ENCODE results near the gene CKAP4.

The CKAP4 gene

DNA sequence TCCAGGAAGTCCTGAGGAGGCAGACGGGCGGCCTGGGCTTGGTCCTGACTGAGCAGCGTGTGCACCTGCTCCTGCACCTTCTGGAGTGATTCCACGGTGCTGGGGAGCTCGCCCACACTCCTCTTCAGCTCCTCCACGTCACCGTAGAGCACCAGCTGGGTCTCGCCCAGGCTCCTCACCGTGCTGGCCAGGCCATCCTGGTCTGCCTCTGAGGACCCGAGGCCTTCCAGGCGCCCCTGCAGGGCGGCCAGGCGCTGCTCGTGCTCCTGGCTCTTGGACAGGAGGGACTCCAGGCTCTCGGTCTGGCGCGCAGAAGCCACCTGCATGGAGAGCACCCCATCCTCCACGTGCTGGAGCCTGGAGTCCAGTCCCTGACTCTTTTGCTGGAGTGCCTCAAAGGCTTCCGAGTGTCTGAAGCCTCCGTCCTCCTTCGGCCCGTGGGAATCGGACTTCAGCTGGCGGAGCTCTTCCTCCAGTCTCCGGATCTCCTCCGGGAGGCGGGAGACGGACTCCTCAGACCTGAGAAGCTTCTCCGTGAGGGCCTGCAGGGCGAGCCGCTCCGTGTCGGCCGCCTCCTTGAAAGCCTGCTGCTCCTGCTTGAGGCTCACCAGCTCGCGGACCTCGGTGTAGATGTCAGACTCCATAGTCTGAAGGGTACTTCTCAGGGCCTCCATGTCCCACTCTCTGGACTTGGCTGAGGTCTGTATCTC is 8.4 kb downstream of the CKAP4 start:
- H3K9ac ChIP-seq (ENCODE audit: low read length in 2 of 2) = no peak overlapping the region
- peaks cover 2% of the 10 kb centered on the region for H3K4me1 ChIP-seq (ENCODE audit: control insufficient read depth, insufficient read depth, low read length)
- no peak overlapping the region for H3K27ac ChIP-seq (ENCODE audit: low read length)
- H3K4me3 ChIP-seq (ENCODE audit: low read length in 2 of 2) = no peak overlapping the region
- H3K36me3 ChIP-seq (ENCODE audit: control insufficient read depth in 2 of 2, insufficient read depth in 2 of 2, low read length in 2 of 2) = peaks cover 27 to 33% of the 10 kb centered on the region in 2 donors
- no peaks in the 10 kb centered on the region for H3K9me3 ChIP-seq (ENCODE audit: control insufficient read depth in 2 of 2, low read length in 2 of 2)
- H3K27me3 ChIP-seq (ENCODE audit: control insufficient read depth in 1 of 2, insufficient read depth in 2 of 2, low read length in 2 of 2) = no peaks in the 10 kb centered on the region

DNA sequence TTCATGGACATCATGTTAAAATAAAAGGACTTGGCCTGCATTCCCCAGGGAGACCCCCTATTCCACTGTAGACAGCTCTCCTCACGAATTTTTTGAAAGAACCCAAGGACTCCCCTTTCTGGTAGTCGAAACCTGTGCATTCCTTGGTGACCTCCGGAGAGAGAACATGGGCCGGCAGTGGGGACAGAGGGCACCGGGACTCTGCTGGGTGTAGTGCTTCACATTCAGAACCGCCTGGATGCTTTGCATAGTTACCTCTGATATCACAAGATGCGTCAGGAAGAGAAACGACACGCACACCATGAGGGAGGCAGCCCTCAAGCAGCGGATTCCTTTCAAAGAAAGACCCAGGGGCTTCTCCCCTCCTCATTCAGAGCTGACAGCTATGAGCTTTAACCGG is 9.7 kb downstream of the CKAP4 start:
- Histone ChIP-seq H3K9ac (ENCODE audit: low read length in 2 of 2) (no peak overlapping the region), H3K9me3 (ENCODE audit: control insufficient read depth in 2 of 2, low read length in 2 of 2) (no peaks in the 10 kb centered on the region), H3K27me3 (ENCODE audit: control insufficient read depth in 1 of 2, insufficient read depth in 2 of 2, low read length in 2 of 2) (no peaks in the 10 kb centered on the region), H3K4me3 (ENCODE audit: low read length in 2 of 2) (no peak overlapping the region), H3K27ac (ENCODE audit: low read length) (no peak overlapping the region), H3K4me1 (ENCODE audit: control insufficient read depth, insufficient read depth, low read length) (no peaks in the 10 kb centered on the region), H3K36me3 (ENCODE audit: control insufficient read depth in 2 of 2, insufficient read depth in 2 of 2, low read length in 2 of 2) (peaks cover 27 to 33% of the 10 kb centered on the region in 2 donors)

DNA sequence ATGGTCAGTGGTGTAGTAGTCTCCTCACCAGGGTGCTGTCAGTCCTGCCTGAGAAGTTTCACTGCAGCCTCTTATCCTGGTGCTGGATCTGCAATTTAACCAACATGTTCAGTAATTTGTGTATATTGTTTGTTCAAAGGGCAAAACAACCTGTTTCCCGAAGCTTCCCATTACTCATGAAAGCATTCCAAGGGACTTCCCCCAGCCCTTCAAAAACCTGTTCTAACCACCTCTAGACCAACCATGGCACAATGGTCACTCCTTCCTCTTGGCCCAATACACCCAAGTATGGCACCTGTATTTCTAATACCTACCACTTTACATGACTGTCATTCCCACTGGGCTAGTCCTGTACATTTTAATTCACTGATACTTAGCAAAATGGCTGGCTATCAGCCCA is 12.1 kb downstream of the CKAP4 start:
- H3K9ac ChIP-seq (ENCODE audit: low read length in 2 of 2) = no peak overlapping the region
- no peaks in the 10 kb centered on the region for H3K4me1 ChIP-seq (ENCODE audit: control insufficient read depth, insufficient read depth, low read length)
- H3K27me3 ChIP-seq (ENCODE audit: control insufficient read depth in 1 of 2, insufficient read depth in 2 of 2, low read length in 2 of 2) = no peaks in the 10 kb centered on the region
- H3K4me3 ChIP-seq (ENCODE audit: low read length in 2 of 2) = no peak overlapping the region
- H3K36me3 ChIP-seq (ENCODE audit: control insufficient read depth in 2 of 2, insufficient read depth in 2 of 2, low read length in 2 of 2) = peaks cover 21 to 26% of the 10 kb centered on the region in 2 donors
- H3K27ac ChIP-seq (ENCODE audit: low read length) = no peak overlapping the region
- no peaks in the 10 kb centered on the region for H3K9me3 ChIP-seq (ENCODE audit: control insufficient read depth in 2 of 2, low read length in 2 of 2)

DNA sequence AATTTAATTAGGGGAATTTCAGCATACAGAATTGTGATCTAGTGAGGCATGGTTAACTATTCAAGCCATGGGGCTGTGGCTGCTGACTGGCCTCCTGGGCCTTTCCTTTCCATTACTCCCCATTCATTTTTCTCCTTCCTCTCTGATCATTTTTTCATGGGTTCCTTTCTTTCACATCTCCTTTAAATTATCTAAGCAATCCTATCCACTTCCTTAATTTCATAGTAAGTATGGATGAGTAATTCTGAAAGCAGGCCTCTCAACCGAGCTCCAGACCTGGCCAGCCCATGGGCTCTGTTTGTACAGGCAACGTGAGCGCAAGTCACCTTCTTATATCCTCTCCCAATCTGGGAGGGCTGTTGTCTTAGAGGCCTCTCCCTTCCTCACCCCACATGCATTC is 13.4 kb downstream of the CKAP4 start:
- no peak overlapping the region for H3K27ac ChIP-seq (ENCODE audit: low read length)
- no peaks in the 10 kb centered on the region for H3K9me3 ChIP-seq (ENCODE audit: control insufficient read depth in 2 of 2, low read length in 2 of 2)
- no peak overlapping the region for H3K9ac ChIP-seq (ENCODE audit: low read length in 2 of 2)
- no peaks in the 10 kb centered on the region for H3K27me3 ChIP-seq (ENCODE audit: control insufficient read depth in 1 of 2, insufficient read depth in 2 of 2, low read length in 2 of 2)
- H3K4me1 ChIP-seq (ENCODE audit: control insufficient read depth, insufficient read depth, low read length) = no peaks in the 10 kb centered on the region
- no peak overlapping the region for H3K4me3 ChIP-seq (ENCODE audit: low read length in 2 of 2)
- H3K36me3 ChIP-seq (ENCODE audit: control insufficient read depth in 2 of 2, insufficient read depth in 2 of 2, low read length in 2 of 2) = peaks cover 11 to 19% of the 10 kb centered on the region in 2 donors

DNA sequence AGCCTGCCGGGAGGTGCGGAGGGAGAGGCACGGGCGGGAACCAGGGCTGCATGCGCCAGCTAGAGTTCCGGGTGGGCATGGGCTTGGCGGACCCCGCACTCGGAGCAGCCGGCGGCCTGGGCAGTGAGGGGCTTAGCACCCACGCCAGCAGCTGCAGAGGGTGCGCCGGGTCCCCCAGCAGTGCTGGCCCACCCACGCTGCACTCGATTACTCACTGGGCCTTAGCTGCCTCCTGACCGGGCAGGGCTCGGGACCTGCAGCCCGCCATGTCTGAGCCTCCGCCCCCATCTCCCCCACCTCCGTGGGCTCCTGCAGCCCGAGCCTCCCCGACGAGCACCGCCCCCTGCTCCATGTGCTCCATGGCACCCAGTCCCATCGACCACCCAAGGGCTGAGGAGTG is 14.8 kb downstream of the CKAP4 start:
- Histone ChIP-seq H3K27me3 (ENCODE audit: control insufficient read depth in 1 of 2, insufficient read depth in 2 of 2, low read length in 2 of 2) (no peaks in the 10 kb centered on the region), H3K9me3 (ENCODE audit: control insufficient read depth in 2 of 2, low read length in 2 of 2) (no peaks in the 10 kb centered on the region), H3K9ac (ENCODE audit: low read length in 2 of 2) (no peak overlapping the region), H3K36me3 (ENCODE audit: control insufficient read depth in 2 of 2, insufficient read depth in 2 of 2, low read length in 2 of 2) (peaks cover 3 to 8% of the 10 kb centered on the region in 2 donors), H3K4me3 (ENCODE audit: low read length in 2 of 2) (no peak overlapping the region), H3K4me1 (ENCODE audit: control insufficient read depth, insufficient read depth, low read length) (no peaks in the 10 kb centered on the region), H3K27ac (ENCODE audit: low read length) (no peak overlapping the region)

DNA sequence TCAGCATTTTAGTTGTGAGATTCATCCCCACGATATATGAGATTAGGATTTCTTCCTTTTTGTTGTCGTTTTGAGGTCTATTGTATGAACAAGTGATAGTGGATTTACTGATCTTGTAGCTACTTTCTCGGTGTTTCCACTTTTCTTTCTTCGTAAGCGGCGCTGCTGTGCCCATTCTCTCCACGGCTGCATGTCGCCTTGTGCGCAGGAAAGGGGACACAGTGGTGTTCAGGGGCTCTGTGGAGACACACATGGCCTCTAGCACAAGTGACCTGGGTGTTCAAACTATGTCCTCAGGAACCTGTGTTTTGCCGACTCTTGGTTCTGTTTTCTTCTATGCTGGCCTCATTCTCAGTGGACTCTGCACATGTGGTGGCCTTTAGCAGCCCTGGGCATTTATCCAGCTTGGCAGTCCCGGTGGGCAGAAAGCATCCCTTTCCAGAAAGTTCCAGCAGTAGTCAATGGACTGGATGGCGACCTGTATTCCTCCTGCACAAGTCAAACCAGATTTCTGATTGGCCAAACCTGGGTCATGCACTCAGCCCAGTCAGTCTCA is 18.7 kb downstream of the CKAP4 start:
- no peaks in the 10 kb centered on the region for H3K36me3 ChIP-seq (ENCODE audit: control insufficient read depth in 2 of 2, insufficient read depth in 2 of 2, low read length in 2 of 2)
- H3K27ac ChIP-seq (ENCODE audit: low read length) = no peak overlapping the region
- peaks cover 2% of the 10 kb centered on the region for H3K4me1 ChIP-seq (ENCODE audit: control insufficient read depth, insufficient read depth, low read length)
- no peaks in the 10 kb centered on the region for H3K9me3 ChIP-seq (ENCODE audit: control insufficient read depth in 2 of 2, low read length in 2 of 2)
- H3K27me3 ChIP-seq (ENCODE audit: control insufficient read depth in 1 of 2, insufficient read depth in 2 of 2, low read length in 2 of 2) = no peaks in the 10 kb centered on the region
- no peak overlapping the region for H3K4me3 ChIP-seq (ENCODE audit: low read length in 2 of 2)
- H3K9ac ChIP-seq (ENCODE audit: low read length in 2 of 2) = no peak overlapping the region

DNA sequence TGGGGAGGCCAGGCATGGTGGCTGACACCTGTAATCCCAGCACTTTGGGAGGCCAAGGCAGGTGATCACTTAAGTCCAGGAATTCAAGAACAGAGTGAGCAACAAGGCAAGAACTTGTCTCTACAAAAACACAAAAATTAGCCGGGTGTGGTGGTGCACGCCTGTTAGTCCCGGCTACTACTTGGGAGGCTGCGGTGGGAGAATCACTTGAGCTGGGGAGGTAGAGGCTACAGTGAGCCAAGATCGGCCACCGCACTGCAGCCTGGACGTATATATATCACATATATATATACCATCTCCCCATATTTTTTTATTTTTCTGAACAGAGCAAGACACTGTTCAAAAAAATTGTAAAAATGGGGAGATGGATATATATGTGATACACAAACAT is 19.5 kb downstream of the CKAP4 start:
- Histone ChIP-seq H3K36me3 (ENCODE audit: control insufficient read depth in 2 of 2, insufficient read depth in 2 of 2, low read length in 2 of 2) (no peaks in the 10 kb centered on the region), H3K9ac (ENCODE audit: low read length in 2 of 2) (no peak overlapping the region)

DNA sequence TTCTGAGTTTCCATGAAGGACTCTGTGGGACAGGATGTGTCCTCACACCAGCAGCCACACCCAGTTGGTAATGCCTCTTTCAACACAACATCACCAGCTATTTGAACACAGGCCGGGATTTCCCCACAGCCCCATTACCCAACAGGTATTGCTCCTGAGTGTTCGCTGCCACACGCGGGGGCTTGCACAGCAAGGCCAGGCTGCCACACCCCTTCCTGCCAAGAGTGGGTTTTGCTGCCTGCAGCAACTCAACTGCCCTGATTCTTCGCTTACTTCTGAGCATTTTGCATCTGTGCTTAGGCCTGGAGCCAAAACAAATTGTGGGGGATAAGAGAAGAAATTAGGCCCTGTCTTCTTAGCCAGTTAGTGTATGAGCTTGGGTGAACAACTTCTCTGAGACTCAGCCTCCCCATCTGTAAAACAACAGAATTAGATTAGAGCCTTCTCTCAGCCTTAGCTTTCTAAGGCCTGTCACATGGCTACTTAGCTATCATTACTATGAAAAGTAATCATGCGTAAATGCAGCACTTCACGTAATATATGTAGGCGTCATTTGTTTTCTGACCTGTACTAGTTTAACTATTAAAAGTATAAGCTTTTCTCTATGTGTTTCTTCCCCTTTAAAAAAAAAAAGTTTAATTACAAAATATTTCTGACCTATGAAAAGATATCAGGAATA is 20.0 kb downstream of the CKAP4 start:
- no peak overlapping the region for H3K27ac ChIP-seq (ENCODE audit: low read length)
- no peaks in the 10 kb centered on the region for H3K9me3 ChIP-seq (ENCODE audit: control insufficient read depth in 2 of 2, low read length in 2 of 2)
- H3K4me1 ChIP-seq (ENCODE audit: control insufficient read depth, insufficient read depth, low read length) = peaks cover 12% of the 10 kb centered on the region

More for the DNA sequence above, 19.5 kb downstream of the CKAP4 start:
- no peak overlapping the region for H3K27ac ChIP-seq (ENCODE audit: low read length)
- H3K4me3 ChIP-seq (ENCODE audit: low read length in 2 of 2) = no peak overlapping the region
- H3K27me3 ChIP-seq (ENCODE audit: control insufficient read depth in 1 of 2, insufficient read depth in 2 of 2, low read length in 2 of 2) = no peaks in the 10 kb centered on the region
- no peaks in the 10 kb centered on the region for H3K9me3 ChIP-seq (ENCODE audit: control insufficient read depth in 2 of 2, low read length in 2 of 2)
- H3K4me1 ChIP-seq (ENCODE audit: control insufficient read depth, insufficient read depth, low read length) = peaks cover 10% of the 10 kb centered on the region

DNA sequence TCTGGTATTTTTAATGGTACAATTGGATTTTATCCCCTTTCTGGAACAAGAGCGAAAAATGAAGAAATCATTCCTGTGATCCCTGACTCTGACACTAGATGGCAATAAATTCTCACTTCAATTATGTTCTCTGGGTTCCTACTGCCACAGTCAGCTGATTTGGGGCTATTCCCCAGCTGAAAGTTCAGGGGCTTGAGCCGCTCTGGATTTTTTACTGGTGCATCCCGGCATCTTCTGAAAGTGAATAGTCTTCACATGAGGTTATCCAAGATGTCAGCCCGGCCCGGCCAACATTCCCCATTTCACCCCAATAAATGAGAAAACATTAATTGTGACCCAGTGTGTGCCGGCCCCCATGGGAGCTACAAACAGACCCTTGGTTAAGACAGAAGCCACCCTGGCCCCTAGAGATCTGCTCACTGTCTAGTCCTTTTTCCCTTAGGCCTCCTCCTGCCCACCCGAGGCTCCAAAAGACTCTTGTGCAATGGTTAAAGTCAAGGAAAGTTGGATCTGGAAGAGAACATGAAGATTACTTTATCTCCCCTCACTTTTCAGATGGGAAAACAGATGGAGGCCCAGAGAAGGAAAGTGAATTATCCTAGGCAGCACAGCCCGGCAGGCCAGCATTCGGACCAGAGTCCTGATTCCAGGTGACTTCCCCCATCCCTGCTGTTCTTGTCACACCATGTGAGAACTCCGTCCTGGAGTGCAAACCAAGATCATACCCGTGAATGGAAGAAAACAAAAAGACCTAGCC is 20.8 kb downstream of the CKAP4 start:
- Histone ChIP-seq H3K27ac (ENCODE audit: low read length) (no peak overlapping the region), H3K9ac (ENCODE audit: low read length in 2 of 2) (no peak overlapping the region), H3K4me3 (ENCODE audit: low read length in 2 of 2) (no peak overlapping the region)

More for the DNA sequence above, 20.0 kb downstream of the CKAP4 start:
- Histone ChIP-seq H3K9ac (ENCODE audit: low read length in 2 of 2) (no peak overlapping the region), H3K36me3 (ENCODE audit: control insufficient read depth in 2 of 2, insufficient read depth in 2 of 2, low read length in 2 of 2) (no peaks in the 10 kb centered on the region), H3K27me3 (ENCODE audit: control insufficient read depth in 1 of 2, insufficient read depth in 2 of 2, low read length in 2 of 2) (no peaks in the 10 kb centered on the region), H3K4me3 (ENCODE audit: low read length in 2 of 2) (no peak overlapping the region)

DNA sequence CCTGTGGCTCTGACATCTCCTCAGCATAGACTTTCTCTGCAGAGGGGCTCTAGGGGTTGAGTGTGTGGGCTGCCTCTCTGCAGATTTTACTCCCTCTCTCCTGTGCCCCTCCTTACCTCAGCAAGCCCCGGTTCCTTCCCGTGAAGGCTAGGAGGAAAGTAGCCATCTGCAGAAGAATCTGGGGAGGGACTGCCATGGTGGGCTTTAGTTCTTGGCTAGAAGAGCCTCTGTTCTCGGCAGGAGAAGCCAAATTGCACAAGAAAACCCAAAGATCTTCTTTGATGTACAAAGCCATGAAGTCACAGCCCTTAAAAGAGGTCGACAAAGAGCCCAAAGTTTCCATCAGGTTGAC is 23.5 kb downstream of the CKAP4 start:
- Histone ChIP-seq H3K9me3 (ENCODE audit: control insufficient read depth in 2 of 2, low read length in 2 of 2) (no peaks in the 10 kb centered on the region), H3K4me1 (ENCODE audit: control insufficient read depth, insufficient read depth, low read length) (peaks cover 12% of the 10 kb centered on the region), H3K4me3 (ENCODE audit: low read length in 2 of 2) (no peak overlapping the region), H3K27ac (ENCODE audit: low read length) (no peak overlapping the region), H3K9ac (ENCODE audit: low read length in 2 of 2) (no peak overlapping the region), H3K27me3 (ENCODE audit: control insufficient read depth in 1 of 2, insufficient read depth in 2 of 2, low read length in 2 of 2) (no peaks in the 10 kb centered on the region), H3K36me3 (ENCODE audit: control insufficient read depth in 2 of 2, insufficient read depth in 2 of 2, low read length in 2 of 2) (no peaks in the 10 kb centered on the region)

More for the DNA sequence above, 20.8 kb downstream of the CKAP4 start:
- Histone ChIP-seq H3K27me3 (ENCODE audit: control insufficient read depth in 1 of 2, insufficient read depth in 2 of 2, low read length in 2 of 2) (no peaks in the 10 kb centered on the region), H3K36me3 (ENCODE audit: control insufficient read depth in 2 of 2, insufficient read depth in 2 of 2, low read length in 2 of 2) (no peaks in the 10 kb centered on the region), H3K4me1 (ENCODE audit: control insufficient read depth, insufficient read depth, low read length) (peaks cover 12% of the 10 kb centered on the region), H3K9me3 (ENCODE audit: control insufficient read depth in 2 of 2, low read length in 2 of 2) (no peaks in the 10 kb centered on the region)

All from stomach smooth muscle (tissue), 2 donors.